Kidney (tissue), 14 donors: ENCODE data around the gene PAK6. TPM values are rescaled to one million over a fixed set of nuclear protein-coding genes. Genes with fewer than 3 reads are reported as not detected.

ENCODE experiments used
- DNase-seq, 5 donors: peaks; one replicate each; pipeline ENCODE4 v3.0.0-alpha.2; 2013 to 2020
- FAIRE-seq: peaks from 2 replicates; lab custom pipeline; 2012; peaks lifted over from hg19 to GRCh38; lab: Jason Lieb, UNC
- H3K27ac ChIP-seq, 2 donors: one replicate each; pipeline ENCODE4 v1.7.0; 2013; ENCODE audit warnings: low read depth in 2 of 2, low read length in 2 of 2, inconsistent platforms in 1 of 2
- H3K27me3 ChIP-seq: one replicate; pipeline ENCODE4 v1.7.1; 2013; ENCODE audit warnings: low read length, inconsistent platforms; ENCODE audit not compliant: control insufficient read depth, insufficient read depth
- H3K36me3 ChIP-seq, 3 donors: one replicate each; pipeline versions ENCODE4 v1.7.0 to v1.7.1; 2013; ENCODE audit warnings: low read length in 3 of 3, control low read depth in 1 of 3, inconsistent platforms in 1 of 3; ENCODE audit not compliant: insufficient read depth in 3 of 3, control insufficient read depth in 2 of 3
- H3K4me1 ChIP-seq, 3 donors: one replicate each; pipeline versions ENCODE4 v1.7.0 to v1.7.1; 2013; ENCODE audit warnings: low read length in 3 of 3, inconsistent platforms in 1 of 3, low read depth in 1 of 3; ENCODE audit not compliant: control insufficient read depth in 2 of 3, insufficient read depth in 2 of 3
- H3K4me3 ChIP-seq, 3 donors: one replicate each; pipeline versions ENCODE4 v1.7.0 to v1.8.1; 2013; ENCODE audit warnings: low read length in 3 of 3, control low read depth in 1 of 3, inconsistent platforms in 1 of 3
- H3K9ac ChIP-seq, 3 donors: one replicate each; pipeline versions ENCODE4 v1.7.0 to v1.7.1; 2013; ENCODE audit warnings: low read length in 3 of 3, control low read depth in 1 of 3, inconsistent platforms in 1 of 3
- H3K9me3 ChIP-seq, 3 donors: one replicate each; pipeline versions ENCODE4 v1.7.0 to v1.7.1; 2013; ENCODE audit warnings: low read length in 3 of 3, control low read depth in 1 of 3, inconsistent platforms in 1 of 3; ENCODE audit not compliant: control insufficient read depth in 2 of 3, insufficient read depth in 1 of 3
- intact Hi-C: fragments of 100-400 bp; cut with DNase I; formaldehyde crosslinking; loops from one replicate; pipeline ENCODE4 v1.11.1; 2022
- polyA plus RNA-seq: library from polyadenylated mRNA; stranded (reverse); fragments of 350-450 nt; fragmentation: Illumina TruSeq; extraction: RNeasy Lipid Tissue Mini Kit (QIAGEN cat#74804); gene quantifications from one replicate; pipeline ENCODE4 v1.2.3, GENCODE V29; 2014; ENCODE audit warnings: low read depth, low replicate concordance; ENCODE audit not compliant: insufficient read depth
- total RNA-seq: library from RNA; stranded (reverse); fragmentation: NEBNext Ultra II Directional; extraction: Animal tissue kit (Norgen Biotek cat#: 25700); gene quantifications from one replicate; pipeline ENCODE4 v1.2.1, GENCODE V29; 2021
- TF ChIP-seq, protein P1 (sequence below): IDR thresholded peaks from 3 replicates; pipeline ENCODE4 v1.5.1; 2012; ENCODE audit warnings: mild to moderate bottlenecking, moderate library complexity, borderline replicate concordance; ENCODE audit not compliant: insufficient read depth; ENCODE audit errors: extremely low read depth
- donor health status: control.
- donor health status: control.
- donor health status: control.
- donor health status: control.
- donor health status: control.
- donor health status: DM: yes; HTN: yes; CAD: no.
- donor health status: Normal renal cell carcinoma (clear cell type).

The PAK6 gene
- total and polyA plus RNA-seq, 2 donors from 2014 or later: 8.1 to 11.9 TPM

- intact Hi-C loops: loop anchor here (10.0 kb wide), 1 partner anchor 149 kb away; no protein-coding TSS in a partner anchor
- Histone ChIP-seq H3K27ac (no peak overlapping the region), H3K27me3 (peaks cover 10% of the 10 kb centered on the region), H3K36me3 (no peaks in the 10 kb centered on the region), H3K9me3 (no peaks in the 10 kb centered on the region), H3K4me3 (no peak overlapping the region), H3K4me1 (peaks cover 0 to 3% (median 0%) of the 10 kb centered on the region in 3 donors), H3K9ac (no peak overlapping the region)
- TF ChIP-seq, protein P1, sequence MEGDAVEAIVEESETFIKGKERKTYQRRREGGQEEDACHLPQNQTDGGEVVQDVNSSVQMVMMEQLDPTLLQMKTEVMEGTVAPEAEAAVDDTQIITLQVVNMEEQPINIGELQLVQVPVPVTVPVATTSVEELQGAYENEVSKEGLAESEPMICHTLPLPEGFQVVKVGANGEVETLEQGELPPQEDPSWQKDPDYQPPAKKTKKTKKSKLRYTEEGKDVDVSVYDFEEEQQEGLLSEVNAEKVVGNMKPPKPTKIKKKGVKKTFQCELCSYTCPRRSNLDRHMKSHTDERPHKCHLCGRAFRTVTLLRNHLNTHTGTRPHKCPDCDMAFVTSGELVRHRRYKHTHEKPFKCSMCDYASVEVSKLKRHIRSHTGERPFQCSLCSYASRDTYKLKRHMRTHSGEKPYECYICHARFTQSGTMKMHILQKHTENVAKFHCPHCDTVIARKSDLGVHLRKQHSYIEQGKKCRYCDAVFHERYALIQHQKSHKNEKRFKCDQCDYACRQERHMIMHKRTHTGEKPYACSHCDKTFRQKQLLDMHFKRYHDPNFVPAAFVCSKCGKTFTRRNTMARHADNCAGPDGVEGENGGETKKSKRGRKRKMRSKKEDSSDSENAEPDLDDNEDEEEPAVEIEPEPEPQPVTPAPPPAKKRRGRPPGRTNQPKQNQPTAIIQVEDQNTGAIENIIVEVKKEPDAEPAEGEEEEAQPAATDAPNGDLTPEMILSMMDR: no peak
- FAIRE-seq: no peak
- no peak for DNase-seq
Measured at GRCh38 chr15:40275523-40275922, 36.7 kb downstream of the PAK6 start.

- Histone ChIP-seq H3K9ac (no peak overlapping the region), H3K4me3 (no peak overlapping the region), H3K27ac (no peak overlapping the region), H3K9me3 (no peaks in the 10 kb centered on the region), H3K36me3 (no peaks in the 10 kb centered on the region), H3K27me3 (peaks cover 14% of the 10 kb centered on the region), H3K4me1 (peaks cover 0 to 3% (median 0%) of the 10 kb centered on the region in 3 donors)
- intact Hi-C loops: loop anchor here (10.0 kb wide), 1 partner anchor 149 kb away; no protein-coding TSS in a partner anchor
- TF ChIP-seq, protein P1: no peak
- no peak for DNase-seq
- FAIRE-seq: no peak
Measured at GRCh38 chr15:40275954-40276353, 37.1 kb downstream of the PAK6 start.

- no peak overlapping the region for H3K9ac ChIP-seq
- H3K27ac ChIP-seq: no peak overlapping the region
- peaks cover 18% of the 10 kb centered on the region for H3K27me3 ChIP-seq
- no peaks in the 10 kb centered on the region for H3K36me3 ChIP-seq
- H3K4me3 ChIP-seq: no peak overlapping the region
- no peaks in the 10 kb centered on the region for H3K9me3 ChIP-seq
- FAIRE-seq (no peak), DNase-seq (no peak)
- peaks cover 0 to 4% (median 0%) of the 10 kb centered on the region in 3 donors for H3K4me1 ChIP-seq
- TF ChIP-seq, protein P1: no peak
- intact Hi-C loops: loop anchor here (10.0 kb wide), 1 partner anchor 148 kb away; no protein-coding TSS in a partner anchor
Measured at GRCh38 chr15:40276927-40277326, 38.1 kb downstream of the PAK6 start.

DNA sequence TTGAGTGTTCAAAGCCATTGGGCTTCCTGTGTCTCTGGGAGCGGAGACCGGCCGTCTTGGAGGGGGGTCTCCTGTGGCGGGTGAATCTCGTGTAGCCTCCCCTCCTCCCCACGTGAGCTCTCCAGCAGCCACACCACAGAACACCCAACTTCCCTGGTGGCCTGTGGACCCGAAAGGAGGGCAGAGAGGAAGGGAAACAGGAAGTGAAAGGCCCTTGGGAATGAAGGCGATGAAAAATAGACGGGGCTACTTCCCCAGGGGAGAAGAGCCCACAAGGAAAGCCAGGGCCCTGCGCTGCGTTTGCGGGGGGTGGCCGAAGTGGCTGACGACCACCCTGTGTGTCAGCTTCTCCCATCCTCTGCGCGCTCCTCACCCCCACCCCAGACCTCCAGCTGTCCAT, 38.6 kb downstream of the PAK6 start:
- no peak for DNase-seq
- Histone ChIP-seq H3K27me3 (peaks cover 18% of the 10 kb centered on the region), H3K4me3 (no peak overlapping the region), H3K27ac (no peak overlapping the region), H3K9ac (no peak overlapping the region), H3K4me1 (peaks cover 0 to 9% (median 0%) of the 10 kb centered on the region in 3 donors), H3K9me3 (no peaks in the 10 kb centered on the region), H3K36me3 (no peaks in the 10 kb centered on the region)
- TF ChIP-seq, protein P1: no peak
- intact Hi-C loops: loop anchor here (10.0 kb wide), 1 partner anchor 147 kb away; no protein-coding TSS in a partner anchor
- no peak for FAIRE-seq
